GM19468 (cell line): ENCODE results near the gene KIAA1217.
A peak's percentile ranks its signal among the peaks of the same experiment; 100 is the strongest.

Experiments used
- ATAC-seq: cut with Tn5 transposase; IDR thresholded peaks from one replicate; pipeline ENCODE4 v1.9.1; 2021; ENCODE audit warnings: mild to moderate bottlenecking, moderate library complexity, moderate number of reproducible peaks; ENCODE audit not compliant: unreplicated experiment; ENCODE audit errors: extremely low read depth

Gene KIAA1217

GRCh38 chr10:24355056-24355688 lies 146.2 kb downstream of the KIAA1217 start:
- ATAC-seq = no peak

DNA sequence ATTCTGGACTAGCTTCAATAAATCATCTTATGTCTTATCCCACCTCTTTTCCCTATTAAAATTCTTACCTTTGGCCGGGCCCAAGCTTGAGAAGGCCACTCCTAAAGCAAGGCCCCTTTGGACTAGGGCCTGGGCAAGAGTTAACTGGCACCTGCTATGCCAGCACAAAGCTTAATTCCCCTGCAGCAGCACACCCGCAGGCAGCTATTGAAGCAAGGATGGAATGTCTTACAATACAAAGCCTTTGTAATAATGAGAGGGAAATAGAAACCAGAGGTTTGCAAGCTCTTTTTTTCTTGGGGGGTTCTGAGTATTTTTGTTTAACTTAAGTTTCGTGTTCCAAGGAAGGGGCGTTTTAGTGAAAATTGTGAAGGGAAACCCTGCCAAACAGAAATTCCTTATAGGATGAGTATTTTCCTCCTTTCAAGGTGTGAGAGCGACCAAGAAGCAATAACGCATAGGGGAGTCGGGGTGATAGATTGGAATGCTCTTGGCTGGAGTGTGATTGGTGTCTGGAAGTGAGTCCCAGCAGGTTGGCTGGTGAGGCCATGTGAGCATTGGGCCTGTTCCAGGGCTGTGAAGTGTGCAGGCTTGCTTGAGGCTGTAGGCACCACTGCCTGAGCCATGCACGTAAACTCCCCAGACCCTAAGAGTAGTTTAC lies 148.5 kb downstream of the KIAA1217 start:
- ATAC-seq = no peak

DNA sequence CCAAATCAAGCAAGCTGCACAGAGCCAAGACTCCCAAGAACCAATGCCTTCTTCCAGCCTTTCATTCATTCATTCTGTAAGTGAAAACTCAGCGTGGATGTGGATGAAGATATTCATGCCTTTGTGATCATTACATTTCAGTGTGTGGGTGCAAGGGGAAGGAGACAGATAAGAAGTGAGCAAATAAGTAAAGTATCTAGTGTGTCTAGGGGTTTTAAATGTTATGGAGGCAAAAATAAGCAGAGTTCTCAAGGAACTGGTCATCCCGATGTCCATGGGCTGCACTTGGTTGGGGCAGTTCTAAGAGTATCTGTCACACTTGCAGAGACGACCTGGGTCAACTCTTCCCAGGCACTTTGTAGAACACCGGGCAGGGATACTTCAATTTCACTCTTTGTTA lies 149.1 kb downstream of the KIAA1217 start:
- no peak for ATAC-seq

DNA sequence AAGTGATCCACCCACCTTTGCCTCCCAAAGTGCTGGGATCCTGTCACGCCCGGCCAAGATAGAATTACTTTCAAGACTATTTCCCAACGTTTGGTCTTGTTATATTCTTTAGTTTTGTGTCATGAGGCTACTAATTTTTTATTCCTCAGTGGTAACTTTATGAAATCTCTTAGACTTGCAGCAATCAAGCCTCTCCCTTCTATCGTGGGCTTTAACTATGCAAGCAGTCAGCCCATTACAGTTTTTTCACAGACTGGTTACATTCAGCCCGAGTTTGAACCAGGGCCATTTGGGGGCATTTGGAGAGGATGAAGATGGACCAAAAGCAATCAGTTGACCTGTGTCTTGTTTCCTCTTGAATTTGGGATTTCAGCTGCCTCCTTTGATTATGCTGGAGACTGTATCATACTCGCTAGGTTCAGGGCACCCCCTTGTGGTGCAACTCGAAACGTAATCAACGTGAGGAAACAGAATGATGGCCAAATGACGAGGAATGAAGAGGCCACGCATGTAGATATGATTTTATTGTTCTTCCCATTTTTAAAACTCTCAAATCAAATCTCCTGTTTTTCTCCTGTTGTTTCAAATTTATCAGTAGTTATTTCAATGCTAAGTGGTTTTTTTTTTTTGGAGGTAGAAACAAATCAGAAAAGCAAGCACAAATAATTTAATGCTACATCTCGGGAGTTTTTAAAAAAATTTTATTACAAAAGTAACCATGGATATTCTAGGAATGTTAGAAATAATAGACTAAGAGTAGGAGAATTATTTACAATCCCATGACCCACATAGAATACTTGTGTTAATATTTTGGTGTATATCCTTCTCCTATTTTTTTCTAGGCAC lies 151.6 kb downstream of the KIAA1217 start:
- ATAC-seq = no peak

DNA sequence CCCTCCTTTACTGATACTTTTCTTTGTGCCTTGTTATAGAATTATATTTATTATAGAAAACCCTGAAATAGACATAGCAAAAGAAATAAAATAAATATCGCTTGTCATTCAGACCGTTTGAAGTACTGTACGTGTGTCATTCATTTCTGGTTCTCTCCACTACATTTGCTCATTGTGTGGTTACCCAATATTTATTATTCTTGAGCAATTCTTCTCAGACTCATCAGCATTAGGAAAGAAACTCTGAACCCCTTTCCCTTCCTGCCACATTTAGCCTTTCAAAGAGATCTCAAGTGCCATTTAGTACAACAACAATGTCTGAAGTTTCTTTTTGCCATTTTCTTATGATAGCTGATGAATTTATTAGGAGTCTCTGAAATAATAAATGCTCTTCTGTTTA lies 154.1 kb downstream of the KIAA1217 start:
- no peak for ATAC-seq

- no peak for ATAC-seq
Observed at GRCh38 chr10:24367688-24368087, 158.8 kb downstream of the KIAA1217 start.

- ATAC-seq = no peak
Observed at GRCh38 chr10:24370877-24371276, 161.9 kb downstream of the KIAA1217 start.

DNA sequence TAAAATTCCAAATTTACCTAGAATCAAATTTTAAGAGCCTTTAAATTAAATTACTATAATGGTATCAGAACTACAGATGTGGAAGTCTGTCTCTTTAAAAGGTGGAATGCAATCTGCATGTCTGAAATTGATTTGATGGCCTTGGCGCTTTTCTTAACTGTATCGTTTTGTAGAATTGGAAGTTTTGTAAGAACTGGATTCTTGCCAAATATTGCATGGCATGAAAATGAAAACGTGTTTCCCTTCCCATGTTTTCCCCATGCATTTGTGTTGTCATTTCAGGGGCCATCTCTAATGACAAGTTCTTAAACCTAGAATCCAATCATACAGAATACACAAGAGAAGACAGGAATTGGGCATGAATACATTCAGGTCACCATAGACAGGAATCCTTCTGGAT lies 162.5 kb downstream of the KIAA1217 start:
- ATAC-seq = no peak

- ATAC-seq = no peak
Observed at GRCh38 chr10:24374134-24374915, 165.4 kb downstream of the KIAA1217 start.

- ATAC-seq = no peak
Observed at GRCh38 chr10:24375510-24375909, 166.6 kb downstream of the KIAA1217 start.

DNA sequence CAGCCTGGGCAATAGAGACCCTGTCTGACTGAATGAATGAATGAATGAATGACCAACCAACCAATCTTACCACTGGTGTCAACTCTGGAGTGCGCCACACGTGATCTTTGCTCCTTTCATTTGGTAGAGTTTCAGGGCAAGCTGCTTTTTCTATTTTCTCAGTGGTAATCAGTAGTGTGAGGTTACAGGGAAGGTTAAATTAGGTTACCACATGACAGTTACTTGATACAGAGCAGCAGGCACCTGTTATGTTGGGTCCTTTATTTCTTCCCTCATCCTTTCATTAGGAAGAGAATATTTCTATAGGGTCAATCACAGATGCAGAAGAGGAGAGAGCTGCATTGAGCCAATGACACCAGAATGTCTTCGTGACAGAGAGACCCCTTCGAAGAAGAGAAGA lies 167.8 kb downstream of the KIAA1217 start:
- ATAC-seq = no peak

DNA sequence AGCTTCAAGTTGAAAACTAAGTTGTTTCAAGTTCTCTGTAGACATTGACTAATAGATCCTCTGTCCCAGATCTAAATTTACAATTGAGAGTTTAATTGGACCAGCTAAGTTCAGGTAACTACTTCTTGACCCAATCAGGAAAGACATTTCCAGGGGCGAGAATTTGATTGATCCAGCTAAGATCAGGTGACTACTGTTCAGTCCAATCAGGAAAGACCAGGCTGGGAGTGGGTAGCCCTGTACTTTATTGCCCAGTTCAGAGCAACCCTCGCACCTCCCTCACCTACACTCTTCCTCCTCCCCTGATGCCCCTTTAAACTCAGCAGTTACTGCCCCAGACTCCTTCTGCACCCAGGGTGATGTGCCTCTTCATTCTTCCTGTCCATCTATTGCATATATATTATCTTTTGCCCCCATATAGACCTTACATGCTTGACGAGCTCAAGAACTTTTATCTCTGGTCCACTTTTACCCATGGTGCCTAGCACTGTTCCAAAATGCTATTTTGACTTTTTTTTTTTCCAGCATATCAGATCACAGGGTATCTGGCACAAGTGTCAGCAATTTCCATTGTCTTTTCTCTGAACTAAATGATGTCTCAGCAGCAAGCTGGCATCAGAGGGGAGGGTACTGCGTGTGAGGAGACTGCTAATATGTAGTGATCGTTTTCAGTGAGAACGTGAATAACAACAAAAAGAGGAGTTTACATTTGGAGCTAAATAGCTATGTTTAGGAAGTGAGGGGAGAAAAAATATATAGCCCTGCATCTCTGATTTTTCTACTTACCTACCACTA lies 169.4 kb downstream of the KIAA1217 start:
- no peak for ATAC-seq

- ATAC-seq = no peak
Observed at GRCh38 chr10:24381235-24382010, 172.5 kb downstream of the KIAA1217 start.

GRCh38 chr10:24382045-24382444 lies 173.1 kb downstream of the KIAA1217 start:
- no peak for ATAC-seq

- no peak for ATAC-seq
Observed at GRCh38 chr10:24382596-24382978, 173.6 kb downstream of the KIAA1217 start.

DNA sequence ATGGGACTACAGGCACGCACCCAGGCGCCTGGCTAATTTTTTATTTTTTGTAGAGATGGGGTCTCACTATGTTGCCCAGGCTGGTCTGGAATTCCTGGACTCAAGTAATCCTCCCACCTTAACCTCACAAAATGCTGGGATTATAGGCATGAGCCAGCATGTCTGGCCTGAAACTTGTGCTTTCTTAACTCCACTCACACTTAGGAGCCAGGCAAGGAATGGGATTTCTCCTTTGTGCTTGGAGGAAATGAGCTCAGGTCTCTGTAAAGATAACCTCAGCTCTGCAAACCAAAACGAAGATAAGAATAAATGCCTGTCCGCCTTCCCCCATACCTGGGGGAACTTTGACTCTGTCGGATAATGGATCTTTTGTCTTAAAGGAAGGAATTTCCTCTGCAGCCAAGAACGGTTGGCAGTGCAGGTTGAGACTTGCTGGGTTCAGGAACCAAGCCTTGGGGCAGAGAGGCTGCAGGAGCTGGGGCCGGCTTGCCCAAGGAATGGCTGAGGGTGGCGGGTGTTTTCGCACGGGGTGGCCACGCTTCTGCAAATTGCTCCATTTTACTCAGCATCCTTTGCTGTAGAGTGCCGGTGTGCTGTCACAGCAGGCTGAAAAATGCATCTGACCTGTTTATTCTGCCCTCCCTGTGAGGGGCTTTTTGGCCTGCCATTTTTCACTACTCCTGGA lies 174.2 kb downstream of the KIAA1217 start:
- peak; percentile 20 for ATAC-seq

DNA sequence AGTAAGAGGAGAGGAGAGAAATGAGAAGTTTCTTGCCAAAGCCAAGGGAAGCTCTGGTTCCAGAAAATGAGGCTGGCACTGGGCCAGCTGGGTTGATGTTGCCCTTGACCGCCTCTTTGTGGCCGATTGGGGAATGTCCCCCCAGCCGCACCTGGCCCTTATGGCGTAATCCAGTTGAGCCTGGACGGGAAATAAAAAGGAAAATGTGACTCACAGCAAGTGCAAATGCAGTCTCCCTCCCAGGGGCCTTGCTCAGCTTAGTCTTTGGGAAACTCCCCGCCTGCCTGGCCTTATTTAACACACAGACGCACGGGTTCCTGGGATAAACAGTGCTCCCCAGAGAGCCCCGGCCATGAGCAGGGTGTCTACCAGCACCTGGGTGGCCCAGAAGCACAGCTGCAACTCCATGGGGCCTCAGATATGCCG lies 174.8 kb downstream of the KIAA1217 start:
- peak; percentile 72 for ATAC-seq

DNA sequence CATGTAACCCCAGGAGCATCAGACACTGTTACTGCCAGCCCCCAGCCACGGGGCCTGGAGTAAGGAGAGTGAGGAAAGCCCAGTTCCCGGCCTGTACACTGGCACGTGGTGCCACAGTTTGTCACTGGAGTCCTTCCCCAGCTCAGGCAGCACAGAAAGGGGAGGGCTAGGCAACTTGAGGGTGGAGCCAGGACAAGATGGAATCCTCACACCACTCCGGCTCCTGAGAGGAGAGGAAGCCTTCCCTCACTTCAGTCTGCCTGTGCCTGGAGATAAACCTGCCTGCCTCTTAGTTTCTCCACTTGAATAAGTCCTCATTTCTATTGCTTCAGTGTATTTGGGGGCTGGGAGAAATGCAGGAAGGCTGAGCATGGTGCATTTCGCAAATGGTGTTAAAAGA lies 176.0 kb downstream of the KIAA1217 start:
- ATAC-seq = no peak
